Activated naive CD4-positive, alpha-beta T cell treated with anti-CD3 and anti-CD28 coated beads for 36 hours (primary cell): ENCODE measurements around the gene KRTAP4-2. TPM values are rescaled to one million over a fixed set of nuclear protein-coding genes. Genes with fewer than 3 reads are reported as not detected.

Source experiments
- total RNA-seq, 2 experiments: library from RNA; stranded (reverse); gene quantifications; one replicate each; pipeline ENCODE4 v1.2.3, GENCODE V29; 2021

The KRTAP4-2 gene
- total RNA-seq, 2 experiments from 2014 or later: not detected

Other genes starting within 250 kb of the KRTAP4-2 start
- not detected for gene KRT23, start 240.6 kb downstream of the KRTAP4-2 start, total RNA-seq
- not detected for gene KRT39, start 211.3 kb downstream of the KRTAP4-2 start, total RNA-seq
- not detected for gene KRT40, start 193.9 kb downstream of the KRTAP4-2 start, total RNA-seq
- gene KRTAP3-3, start 184.1 kb downstream of the KRTAP4-2 start, total RNA-seq: not detected
- not detected for gene KRTAP3-2, start 178.3 kb downstream of the KRTAP4-2 start, total RNA-seq
- not detected for gene KRTAP3-1, start 169.1 kb downstream of the KRTAP4-2 start, total RNA-seq
- not detected for gene KRTAP1-5, start 151.0 kb downstream of the KRTAP4-2 start, total RNA-seq
- not detected for gene KRTAP1-4, start 148.0 kb downstream of the KRTAP4-2 start, total RNA-seq
- gene KRTAP1-3, start 143.3 kb downstream of the KRTAP4-2 start, total RNA-seq: not detected
- not detected for gene KRTAP1-1, start 136.8 kb downstream of the KRTAP4-2 start, total RNA-seq
- gene KRTAP2-1, start 130.9 kb downstream of the KRTAP4-2 start, total RNA-seq: not detected
- not detected for gene KRTAP2-2, start 123.0 kb downstream of the KRTAP4-2 start, total RNA-seq
- gene KRTAP2-3, start 118.1 kb downstream of the KRTAP4-2 start, total RNA-seq: not detected
- not detected for gene KRTAP2-4, start 112.3 kb downstream of the KRTAP4-2 start, total RNA-seq
- gene KRTAP4-7, start 94.1 kb downstream of the KRTAP4-2 start, total RNA-seq: not detected
- gene KRTAP4-8, start 80.1 kb downstream of the KRTAP4-2 start, total RNA-seq: not detected
- gene KRTAP4-16, start 76.0 kb downstream of the KRTAP4-2 start, total RNA-seq: not detected
- gene KRTAP4-9, start 72.8 kb downstream of the KRTAP4-2 start, total RNA-seq: not detected
- not detected for gene KRTAP4-11, start 59.8 kb downstream of the KRTAP4-2 start, total RNA-seq
- gene KRTAP4-12, start 54.0 kb downstream of the KRTAP4-2 start, total RNA-seq: not detected
- gene KRTAP4-6, start 37.7 kb downstream of the KRTAP4-2 start, total RNA-seq: not detected
- gene KRTAP4-5, start 28.4 kb downstream of the KRTAP4-2 start, total RNA-seq: not detected
- not detected for gene KRTAP4-4, start 17.5 kb downstream of the KRTAP4-2 start, total RNA-seq
- gene KRTAP4-3, start 10.0 kb downstream of the KRTAP4-2 start, total RNA-seq: not detected
- not detected for gene KRTAP4-1, start 6.7 kb upstream of the KRTAP4-2 start, total RNA-seq
- gene KRTAP9-1, start 11.7 kb upstream of the KRTAP4-2 start, total RNA-seq: not detected
- gene KRTAP9-2, start 48.4 kb upstream of the KRTAP4-2 start, total RNA-seq: not detected
- not detected for gene KRTAP9-3, start 54.2 kb upstream of the KRTAP4-2 start, total RNA-seq
- not detected for gene KRTAP9-8, start 59.8 kb upstream of the KRTAP4-2 start, total RNA-seq
- not detected for gene KRTAP9-4, start 71.5 kb upstream of the KRTAP4-2 start, total RNA-seq
- not detected for gene KRTAP9-9, start 77.2 kb upstream of the KRTAP4-2 start, total RNA-seq
- not detected for gene KRTAP9-6, start 87.2 kb upstream of the KRTAP4-2 start, total RNA-seq
- not detected for gene KRTAP9-7, start 97.5 kb upstream of the KRTAP4-2 start, total RNA-seq
- gene KRTAP29-1, start 124.6 kb upstream of the KRTAP4-2 start, total RNA-seq: not detected
- under 1 TPM in 1 of 2 experiments, not detected in 1; 0.15 TPM for gene KRTAP16-1, start 131.1 kb upstream of the KRTAP4-2 start, total RNA-seq
- not detected for gene KRTAP17-1, start 137.5 kb upstream of the KRTAP4-2 start, total RNA-seq
- not detected for gene KRT33A, start 172.6 kb upstream of the KRTAP4-2 start, total RNA-seq
- gene KRT33B, start 191.6 kb upstream of the KRTAP4-2 start, total RNA-seq: not detected
- not detected for gene KRT34, start 204.1 kb upstream of the KRTAP4-2 start, total RNA-seq
- gene KRT31, start 219.4 kb upstream of the KRTAP4-2 start, total RNA-seq: not detected
- not detected for gene KRT37, start 246.4 kb upstream of the KRTAP4-2 start, total RNA-seq